ENCODE measurements around the gene USH2A.

DNA sequence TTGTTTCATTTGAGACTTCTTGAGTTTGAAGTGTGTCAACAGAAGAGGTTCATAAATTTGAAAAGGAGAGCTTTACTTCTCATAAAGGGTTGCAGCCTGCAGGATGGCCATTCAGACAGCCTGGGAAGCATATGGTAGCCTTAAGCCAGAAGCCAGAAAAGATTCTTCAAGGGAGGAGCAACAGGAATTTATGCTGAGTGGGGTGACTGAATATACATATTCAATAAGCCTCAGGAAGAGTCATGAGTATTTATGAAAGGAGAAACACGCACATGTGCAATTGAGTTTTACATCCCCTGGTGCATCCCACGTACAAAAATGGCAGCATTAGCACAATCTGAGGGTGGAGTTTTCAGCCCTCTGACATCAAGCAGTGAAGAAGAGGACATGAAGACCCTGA, 565.9 kb downstream of the USH2A start:
- TF ChIP-seq, protein P1, sequence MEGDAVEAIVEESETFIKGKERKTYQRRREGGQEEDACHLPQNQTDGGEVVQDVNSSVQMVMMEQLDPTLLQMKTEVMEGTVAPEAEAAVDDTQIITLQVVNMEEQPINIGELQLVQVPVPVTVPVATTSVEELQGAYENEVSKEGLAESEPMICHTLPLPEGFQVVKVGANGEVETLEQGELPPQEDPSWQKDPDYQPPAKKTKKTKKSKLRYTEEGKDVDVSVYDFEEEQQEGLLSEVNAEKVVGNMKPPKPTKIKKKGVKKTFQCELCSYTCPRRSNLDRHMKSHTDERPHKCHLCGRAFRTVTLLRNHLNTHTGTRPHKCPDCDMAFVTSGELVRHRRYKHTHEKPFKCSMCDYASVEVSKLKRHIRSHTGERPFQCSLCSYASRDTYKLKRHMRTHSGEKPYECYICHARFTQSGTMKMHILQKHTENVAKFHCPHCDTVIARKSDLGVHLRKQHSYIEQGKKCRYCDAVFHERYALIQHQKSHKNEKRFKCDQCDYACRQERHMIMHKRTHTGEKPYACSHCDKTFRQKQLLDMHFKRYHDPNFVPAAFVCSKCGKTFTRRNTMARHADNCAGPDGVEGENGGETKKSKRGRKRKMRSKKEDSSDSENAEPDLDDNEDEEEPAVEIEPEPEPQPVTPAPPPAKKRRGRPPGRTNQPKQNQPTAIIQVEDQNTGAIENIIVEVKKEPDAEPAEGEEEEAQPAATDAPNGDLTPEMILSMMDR (IDR thresholded peaks at IDR 0.05), result no peak
- TF ChIP-seq POLR2A (IDR thresholded peaks at IDR 0.05), result no peak
